ENCODE data around the gene GLE1. TPM values are rescaled to one million over a fixed set of nuclear protein-coding genes. Genes with fewer than 3 reads are reported as not detected.
"Not testable (repeated sequence)": the region's sequence is repeated elsewhere in the genome, so short reads cannot be mapped to it uniquely, and the experiment has no call there.

GLE1 gene
- total RNA-seq, 2 donors from 2014 or later, result 15.6 to 21.7 TPM

DNA sequence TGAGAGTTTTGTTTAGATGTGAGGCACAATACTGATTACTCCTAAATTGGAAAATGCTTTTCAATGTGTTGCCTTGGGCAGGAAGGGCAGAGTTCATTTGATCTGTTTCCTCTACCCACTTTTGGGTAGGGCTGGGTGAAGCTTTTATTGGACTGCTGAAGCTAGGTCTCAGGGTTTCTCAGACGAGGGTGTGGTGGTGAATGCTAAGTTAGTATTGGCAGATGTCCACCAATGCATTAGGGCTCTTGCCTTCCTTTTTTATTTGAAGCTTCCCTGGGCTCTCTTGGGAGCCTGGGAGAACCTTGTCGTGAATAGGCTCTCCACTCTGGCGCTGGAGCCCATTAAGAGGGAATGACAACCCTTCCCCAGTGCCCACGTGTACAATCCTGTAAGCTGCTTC, 71.0 kb downstream of the GLE1 start:
- peak overlapping the region; percentile 43 to 51 for H3K27ac ChIP-seq
- H3K4me3 ChIP-seq, result no peak overlapping the region
- no peaks in the 10 kb centered on the region for H3K27me3 ChIP-seq (replicated peaks; ENCODE audit: insufficient read depth)
- DNase-seq (ENCODE audit: low spot score), result no peak
- peaks cover 38% of the 10 kb centered on the region for H3K36me3 ChIP-seq
- peak; percentile 22 for ATAC-seq (ENCODE audit: insufficient number of reproducible peaks, low FRiP score, low read depth)
- H3K9me3 ChIP-seq, result no peaks in the 10 kb centered on the region
- H3K4me1 ChIP-seq (ENCODE audit: control insufficient read depth in 1 of 2, low read depth in 2 of 2), result peaks cover 11 to 14% of the 10 kb centered on the region in 2 donors
- no peak for TF ChIP-seq CTCF (IDR thresholded peaks at IDR 0.05)

DNA sequence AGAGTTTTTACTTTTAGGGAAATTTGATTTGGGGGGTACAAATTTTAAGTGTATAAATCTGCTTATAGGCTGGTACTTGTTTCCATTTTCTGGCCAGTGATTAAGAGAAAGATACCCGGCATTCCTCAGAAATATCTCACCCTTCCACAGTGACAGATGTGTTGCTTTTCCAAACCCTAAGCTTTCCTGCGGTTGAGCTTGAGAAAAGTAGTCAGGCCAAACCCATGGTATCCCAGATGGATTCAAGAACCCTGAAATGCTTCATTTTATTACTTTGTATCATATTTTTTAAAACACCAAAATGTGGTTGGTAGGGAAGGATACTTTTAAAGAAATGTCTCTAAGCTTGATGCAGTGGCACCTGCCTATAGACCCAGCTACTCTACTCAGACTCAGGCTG, 71.4 kb downstream of the GLE1 start:
- DNase-seq (ENCODE audit: low spot score) (no peak), ATAC-seq (ENCODE audit: insufficient number of reproducible peaks, low FRiP score, low read depth) (no peak)
- Histone ChIP-seq H3K27me3 (replicated peaks; ENCODE audit: insufficient read depth) (no peaks in the 10 kb centered on the region), H3K4me1 (ENCODE audit: control insufficient read depth in 1 of 2, low read depth in 2 of 2) (peaks cover 11 to 14% of the 10 kb centered on the region in 2 donors), H3K9me3 (no peaks in the 10 kb centered on the region), H3K4me3 (no peak overlapping the region), H3K36me3 (peaks cover 43% of the 10 kb centered on the region), H3K27ac (peak overlapping the region; percentile 43 to 51)
- no peak for TF ChIP-seq CTCF (IDR thresholded peaks at IDR 0.05)

DNA sequence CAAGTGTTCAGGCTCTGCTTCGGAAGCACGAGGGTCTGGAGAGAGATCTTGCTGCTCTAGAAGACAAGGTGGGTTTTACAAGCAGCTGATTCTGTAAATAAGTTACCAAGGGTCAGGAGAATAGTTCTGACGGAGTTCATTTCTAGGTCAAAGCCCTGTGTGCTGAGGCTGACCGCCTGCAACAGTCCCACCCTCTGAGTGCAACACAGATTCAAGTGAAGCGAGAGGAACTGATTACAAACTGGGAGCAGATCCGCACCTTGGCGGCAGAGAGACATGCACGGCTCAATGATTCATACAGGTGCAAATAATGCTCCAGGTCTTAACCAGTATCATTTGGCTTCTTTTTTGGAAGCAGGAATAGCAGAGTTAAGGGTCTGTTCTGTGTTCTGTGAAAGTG, 72.7 kb downstream of the GLE1 start:
- ATAC-seq (ENCODE audit: insufficient number of reproducible peaks, low FRiP score, low read depth), result no peak
- DNase-seq (ENCODE audit: low spot score), result no peak
- Histone ChIP-seq H3K27me3 (replicated peaks; ENCODE audit: insufficient read depth) (no peaks in the 10 kb centered on the region), H3K27ac (no peak overlapping the region), H3K4me1 (ENCODE audit: control insufficient read depth in 1 of 2, low read depth in 2 of 2) (peaks cover 11 to 14% of the 10 kb centered on the region in 2 donors), H3K9me3 (no peaks in the 10 kb centered on the region), H3K4me3 (no peak overlapping the region), H3K36me3 (peaks cover 52% of the 10 kb centered on the region)
- no peak for TF ChIP-seq CTCF (IDR thresholded peaks at IDR 0.05)

DNA sequence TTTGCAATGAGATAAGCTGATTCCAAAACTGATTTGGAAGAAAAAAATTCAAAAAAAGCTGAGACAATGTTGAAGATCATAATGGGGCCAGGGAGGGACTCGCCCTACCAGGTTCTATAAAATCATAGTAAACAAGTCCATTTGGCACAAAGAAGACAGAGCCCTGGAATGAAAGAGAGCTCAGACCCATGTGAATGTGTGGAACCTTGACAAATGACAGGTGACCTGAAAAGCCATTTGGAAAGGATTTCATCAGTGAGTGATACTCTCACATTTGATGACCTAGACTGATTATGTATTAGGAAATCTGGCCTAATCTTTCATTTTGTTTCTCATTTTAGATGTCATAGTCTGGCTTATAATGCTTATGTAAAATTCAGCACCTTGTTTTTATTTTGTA, 74.7 kb downstream of the GLE1 start:
- H3K4me3 ChIP-seq, result no peak overlapping the region
- DNase-seq (ENCODE audit: low spot score), result no peak
- no peak for TF ChIP-seq CTCF (IDR thresholded peaks at IDR 0.05)
- no peak overlapping the region for H3K27ac ChIP-seq
- peaks cover 11 to 14% of the 10 kb centered on the region in 2 donors for H3K4me1 ChIP-seq (ENCODE audit: control insufficient read depth in 1 of 2, low read depth in 2 of 2)
- no peaks in the 10 kb centered on the region for H3K27me3 ChIP-seq (replicated peaks; ENCODE audit: insufficient read depth)
- peaks cover 72% of the 10 kb centered on the region for H3K36me3 ChIP-seq
- no peak for ATAC-seq (ENCODE audit: insufficient number of reproducible peaks, low FRiP score, low read depth)
- H3K9me3 ChIP-seq, result no peaks in the 10 kb centered on the region

DNA sequence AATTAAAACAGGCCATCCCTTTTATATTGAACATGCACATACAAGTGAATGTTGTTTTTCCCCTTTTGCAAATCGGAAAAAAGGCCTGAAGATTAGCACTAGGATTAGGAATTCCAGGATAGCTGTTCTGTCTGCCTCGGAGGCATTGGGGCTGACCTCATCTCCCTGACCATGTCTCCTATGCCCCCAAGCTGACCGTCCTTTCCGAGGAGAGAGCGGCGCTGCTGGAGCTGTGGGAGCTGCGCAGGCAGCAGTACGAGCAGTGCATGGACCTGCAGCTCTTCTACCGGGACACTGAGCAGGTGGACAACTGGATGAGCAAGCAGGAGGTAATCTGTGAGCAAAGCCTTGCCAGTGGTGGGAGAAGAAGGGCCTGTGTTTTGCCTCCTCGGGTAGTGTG, 76.2 kb downstream of the GLE1 start:
- ATAC-seq (ENCODE audit: insufficient number of reproducible peaks, low FRiP score, low read depth) (no peak), DNase-seq (ENCODE audit: low spot score) (no peak)
- Histone ChIP-seq H3K27ac (no peak overlapping the region), H3K9me3 (no peaks in the 10 kb centered on the region), H3K4me1 (ENCODE audit: control insufficient read depth in 1 of 2, low read depth in 2 of 2) (peaks cover 3 to 4% of the 10 kb centered on the region in 2 donors), H3K36me3 (peaks cover 85% of the 10 kb centered on the region), H3K27me3 (replicated peaks; ENCODE audit: insufficient read depth) (no peaks in the 10 kb centered on the region), H3K4me3 (no peak overlapping the region)
- TF ChIP-seq CTCF (IDR thresholded peaks at IDR 0.05), result no peak

DNA sequence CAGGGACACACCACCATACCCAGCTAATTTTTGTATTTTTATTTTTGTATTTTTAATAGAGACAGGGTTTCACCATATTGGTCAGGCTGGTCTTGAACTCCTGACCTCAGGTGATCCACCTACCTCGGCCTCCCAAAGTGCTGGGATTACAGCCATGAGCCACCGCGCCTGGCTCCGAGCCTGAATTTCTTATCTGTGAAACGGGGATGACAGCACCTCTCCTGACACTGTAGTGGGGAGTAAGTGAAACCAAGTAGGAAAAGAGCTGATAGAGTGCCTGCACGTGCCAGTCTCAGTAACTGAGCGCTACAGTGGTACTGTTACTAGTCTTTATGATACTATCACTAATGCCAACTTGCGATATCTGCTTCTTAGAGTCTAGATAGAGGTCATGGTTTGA, 80.6 kb downstream of the GLE1 start:
- H3K4me3 ChIP-seq; H3K27ac ChIP-seq; H3K4me1 ChIP-seq (ENCODE audit: control insufficient read depth in 1 of 2, low read depth in 2 of 2); DNase-seq (ENCODE audit: low spot score); H3K9me3 ChIP-seq; ATAC-seq (ENCODE audit: insufficient number of reproducible peaks, low FRiP score, low read depth); H3K27me3 ChIP-seq (replicated peaks; ENCODE audit: insufficient read depth): not testable (repeated sequence)
- H3K36me3 ChIP-seq, result peaks cover 85% of the 10 kb centered on the region

DNA sequence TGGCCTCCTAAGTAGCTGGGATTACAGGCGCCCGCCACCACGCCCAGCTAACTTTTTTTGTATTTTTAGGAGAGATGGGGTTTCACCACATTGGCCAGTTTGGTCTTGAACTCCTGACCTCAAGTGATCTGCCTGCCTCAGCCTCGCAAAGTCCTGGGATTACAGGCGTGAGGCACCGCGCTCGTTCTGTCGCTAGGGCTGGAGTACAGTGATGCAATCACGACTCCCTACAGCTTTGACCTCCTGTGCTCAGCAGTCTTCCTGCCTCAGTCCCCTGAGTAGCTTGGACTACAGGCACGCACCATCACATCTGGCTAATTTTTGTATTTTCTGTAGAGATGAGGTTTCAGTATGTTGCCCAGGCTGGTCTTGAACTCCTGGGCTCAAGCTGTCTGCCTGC, 82.4 kb downstream of the GLE1 start:
- not testable (repeated sequence) for ATAC-seq (ENCODE audit: insufficient number of reproducible peaks, low FRiP score, low read depth); DNase-seq (ENCODE audit: low spot score); H3K4me1 ChIP-seq (ENCODE audit: control insufficient read depth in 1 of 2, low read depth in 2 of 2); H3K27ac ChIP-seq; H3K4me3 ChIP-seq; H3K9me3 ChIP-seq; H3K27me3 ChIP-seq (replicated peaks; ENCODE audit: insufficient read depth)
- peaks cover 84% of the 10 kb centered on the region for H3K36me3 ChIP-seq

All from thoracic aorta (tissue), 2 donors.